Thoracic aorta (tissue), 2 donors: Measurements from ENCODE around the gene NCF4. TPM values are rescaled to one million over a fixed set of nuclear protein-coding genes. Genes with fewer than 3 reads are reported as not detected.

ENCODE experiments used
- ATAC-seq: fragments of 150-250 bp; one replicate; pipeline ENCODE4 v1.8.0; 2017; ENCODE audit warnings: low read depth; ENCODE audit not compliant: insufficient number of reproducible peaks, low FRiP score
- DNase-seq: peaks from one replicate; pipeline ENCODE4 v3.0.0-alpha.2; 2020; ENCODE audit warnings: low spot score
- H3K27ac ChIP-seq, 2 donors: fragments of 200-600 bp; sonication (generic); 1 replicate in 1 of 2; 2 replicates in 1 of 2; pipeline ENCODE4 v1.5.1; 2016; ENCODE audit warnings: mild to moderate bottlenecking in 2 of 2, moderate library complexity in 2 of 2
- H3K27me3 ChIP-seq: fragments of 200-600 bp; sonication (generic); replicated peaks from 2 replicates; pipeline ENCODE4 v1.6.0; 2016; ENCODE audit warnings: mild to moderate bottlenecking; ENCODE audit not compliant: insufficient read depth
- H3K36me3 ChIP-seq: fragments of 200-600 bp; sonication (generic); one replicate; pipeline ENCODE4 v1.5.1; 2016
- H3K4me1 ChIP-seq, 2 donors: fragments of 200-600 bp; sonication (generic); 1 replicate in 1 of 2; 2 replicates in 1 of 2; pipeline versions ENCODE4 v1.5.1 to v1.6.0; 2016; ENCODE audit warnings: low read depth in 2 of 2, mild to moderate bottlenecking in 1 of 2; ENCODE audit not compliant: control insufficient read depth in 1 of 2
- H3K4me3 ChIP-seq: fragments of 200-600 bp; sonication (generic); 2 replicates; pipeline ENCODE4 v1.5.1; 2016; ENCODE audit warnings: mild to moderate bottlenecking
- H3K9me3 ChIP-seq: fragments of 200-600 bp; sonication (generic); 2 replicates; pipeline ENCODE4 v1.5.1; 2016
- total RNA-seq, 2 donors: library from RNA; depleted of rRNA; stranded (reverse); fragments of >200 nt; gene quantifications; one replicate each; pipeline versions ENCODE4 v1.1.0 to v1.2.3, GENCODE V29; 2016
- TF ChIP-seq, protein P1 (sequence below): fragments of 200-600 bp; sonication (generic); IDR thresholded peaks from one replicate; pipeline ENCODE4 v1.5.1; 2019; ENCODE audit warnings: antibody characterized with exemption

The NCF4 gene
- total RNA-seq, 2 donors from 2014 or later = 38.1 to 68.8 TPM

DNA sequence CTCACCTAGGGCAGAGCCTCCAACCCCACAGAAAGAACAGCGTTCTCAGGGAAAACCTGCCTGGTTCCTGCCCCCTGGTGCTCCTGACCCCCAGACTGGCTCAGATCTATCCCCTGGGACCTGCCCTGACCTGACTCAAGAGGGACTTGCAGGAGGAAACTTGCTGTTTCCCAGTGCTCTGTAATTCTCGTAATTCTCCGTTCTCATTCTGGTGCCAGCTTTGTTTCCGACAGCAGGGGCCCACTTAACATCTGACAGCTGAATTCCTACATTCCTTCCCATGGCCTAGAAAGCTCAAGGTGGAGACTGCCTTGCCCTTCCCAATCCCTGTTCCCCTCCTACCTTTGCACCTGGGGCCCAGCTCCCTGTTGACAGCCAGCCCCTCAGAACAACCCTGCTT, 40.1 kb downstream of the NCF4 start:
- TF ChIP-seq, protein P1, sequence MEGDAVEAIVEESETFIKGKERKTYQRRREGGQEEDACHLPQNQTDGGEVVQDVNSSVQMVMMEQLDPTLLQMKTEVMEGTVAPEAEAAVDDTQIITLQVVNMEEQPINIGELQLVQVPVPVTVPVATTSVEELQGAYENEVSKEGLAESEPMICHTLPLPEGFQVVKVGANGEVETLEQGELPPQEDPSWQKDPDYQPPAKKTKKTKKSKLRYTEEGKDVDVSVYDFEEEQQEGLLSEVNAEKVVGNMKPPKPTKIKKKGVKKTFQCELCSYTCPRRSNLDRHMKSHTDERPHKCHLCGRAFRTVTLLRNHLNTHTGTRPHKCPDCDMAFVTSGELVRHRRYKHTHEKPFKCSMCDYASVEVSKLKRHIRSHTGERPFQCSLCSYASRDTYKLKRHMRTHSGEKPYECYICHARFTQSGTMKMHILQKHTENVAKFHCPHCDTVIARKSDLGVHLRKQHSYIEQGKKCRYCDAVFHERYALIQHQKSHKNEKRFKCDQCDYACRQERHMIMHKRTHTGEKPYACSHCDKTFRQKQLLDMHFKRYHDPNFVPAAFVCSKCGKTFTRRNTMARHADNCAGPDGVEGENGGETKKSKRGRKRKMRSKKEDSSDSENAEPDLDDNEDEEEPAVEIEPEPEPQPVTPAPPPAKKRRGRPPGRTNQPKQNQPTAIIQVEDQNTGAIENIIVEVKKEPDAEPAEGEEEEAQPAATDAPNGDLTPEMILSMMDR = no peak
- peaks cover 10% of the 10 kb centered on the region for H3K9me3 ChIP-seq
- no peak overlapping the region for H3K27ac ChIP-seq
- no peak overlapping the region for H3K4me3 ChIP-seq
- no peaks in the 10 kb centered on the region for H3K4me1 ChIP-seq
- DNase-seq (no peak), ATAC-seq (no peak)
- no peaks in the 10 kb centered on the region for H3K36me3 ChIP-seq
- no peaks in the 10 kb centered on the region for H3K27me3 ChIP-seq

DNA sequence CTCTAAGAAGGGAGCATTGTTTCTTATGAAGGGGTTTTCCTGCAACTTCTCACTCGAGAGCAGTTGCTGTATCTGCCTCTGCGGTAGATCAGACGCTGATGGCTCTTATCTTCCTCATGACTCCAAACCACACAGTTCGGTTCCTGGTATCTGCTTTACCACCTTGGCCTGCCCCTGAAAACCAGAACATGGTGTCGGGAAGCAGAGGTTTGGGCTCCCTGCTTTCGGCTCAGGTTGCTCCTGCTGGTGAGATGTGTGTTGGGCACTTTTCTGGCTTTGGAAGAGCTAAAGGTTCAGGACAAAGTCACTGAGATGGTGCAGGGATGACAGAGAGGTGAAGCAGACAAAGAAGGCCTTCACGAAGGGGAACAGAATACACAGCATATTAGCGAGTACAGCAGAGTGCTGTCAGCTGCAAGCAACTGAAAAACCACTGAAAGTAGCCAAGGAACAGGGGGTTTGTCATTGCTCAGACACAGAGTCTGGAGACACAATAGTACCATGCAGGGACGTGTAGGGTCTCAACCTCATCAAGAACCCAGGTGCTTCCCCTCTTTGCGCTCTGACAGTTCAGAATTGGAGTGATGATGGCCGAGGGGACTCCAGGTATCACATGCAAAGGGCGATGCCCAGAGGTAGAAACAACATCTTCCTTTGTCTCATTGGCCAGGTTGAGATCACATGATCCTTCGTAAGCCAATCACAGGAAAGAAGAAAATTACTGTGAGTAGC, 40.8 kb downstream of the NCF4 start:
- Histone ChIP-seq H3K27ac (no peak overlapping the region), H3K36me3 (no peaks in the 10 kb centered on the region), H3K4me1 (no peaks in the 10 kb centered on the region), H3K27me3 (no peaks in the 10 kb centered on the region), H3K4me3 (no peak overlapping the region), H3K9me3 (peaks cover 7% of the 10 kb centered on the region)
- ATAC-seq (no peak), DNase-seq (no peak)
- TF ChIP-seq, protein P1 = no peak

DNA sequence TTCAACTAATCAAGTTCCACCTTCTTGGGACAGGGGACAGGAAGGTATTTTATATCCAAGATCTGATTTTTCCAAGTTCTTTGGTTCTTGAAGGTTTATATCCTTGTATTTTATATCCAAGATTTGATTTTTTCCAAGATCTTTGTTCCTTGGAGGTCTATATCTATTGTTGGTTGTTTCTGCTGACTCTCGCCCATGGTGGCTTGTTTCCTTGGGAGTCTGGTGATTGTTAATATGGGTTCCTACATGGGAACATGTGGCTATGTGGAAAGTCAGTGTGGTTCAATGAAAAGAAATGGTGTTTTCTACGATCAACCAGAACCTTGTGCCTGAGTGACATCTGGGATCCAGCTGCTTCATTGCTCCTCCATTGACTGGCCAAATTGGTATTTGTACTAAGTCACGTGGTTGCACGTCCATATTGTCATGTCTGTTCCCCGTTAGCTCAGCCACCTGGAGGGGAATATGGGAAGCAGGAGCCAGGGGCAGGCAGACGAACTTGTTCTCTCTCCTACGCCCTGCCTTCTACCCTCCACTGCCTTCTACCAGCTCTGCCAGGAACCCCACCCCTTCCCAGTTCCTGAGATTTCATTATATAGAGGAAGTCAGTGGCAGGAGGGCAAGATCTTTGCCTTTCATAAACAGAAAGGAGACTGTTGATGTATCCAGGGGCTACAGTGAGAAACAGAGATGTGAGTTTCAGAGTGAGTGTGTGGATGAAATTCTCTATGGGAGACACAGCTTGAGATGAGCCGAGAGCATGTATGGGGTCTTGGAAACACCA, 41.5 kb downstream of the NCF4 start:
- H3K9me3 ChIP-seq = peaks cover 7% of the 10 kb centered on the region
- ATAC-seq (no peak), DNase-seq (no peak)
- TF ChIP-seq, protein P1 = no peak
- no peak overlapping the region for H3K4me3 ChIP-seq
- no peaks in the 10 kb centered on the region for H3K4me1 ChIP-seq
- H3K27me3 ChIP-seq = no peaks in the 10 kb centered on the region
- no peaks in the 10 kb centered on the region for H3K36me3 ChIP-seq
- H3K27ac ChIP-seq = no peak overlapping the region

DNA sequence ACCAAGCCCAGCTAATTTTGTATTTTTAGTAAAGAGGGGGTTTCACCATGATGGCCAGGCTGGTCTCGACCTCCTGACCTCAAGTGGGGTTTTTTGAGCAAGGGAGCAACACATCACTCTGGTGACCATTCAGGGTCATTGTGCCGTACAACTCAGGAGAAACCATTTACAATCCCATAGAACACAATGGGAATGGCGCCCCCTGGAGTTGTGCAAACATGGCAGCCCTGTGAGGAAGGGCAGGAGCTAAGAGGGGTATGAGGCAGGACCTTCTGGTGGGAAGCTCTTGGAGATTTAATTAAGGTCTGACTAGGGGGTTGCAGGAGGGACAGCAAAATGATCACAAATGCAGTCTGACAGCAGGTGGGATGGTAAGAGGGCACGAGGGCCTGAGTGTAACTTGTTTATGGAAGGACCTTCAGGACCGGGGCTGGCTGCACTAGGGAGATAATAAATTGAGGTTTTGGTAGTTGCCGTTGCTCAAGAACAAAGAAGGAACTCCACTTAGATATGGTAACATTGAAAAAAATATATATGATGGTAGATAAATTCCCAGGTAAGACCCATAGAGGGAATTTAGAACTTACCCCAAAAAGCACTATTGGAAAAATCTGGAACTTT, 43.6 kb downstream of the NCF4 start:
- ATAC-seq (no peak), DNase-seq (no peak)
- no peaks in the 10 kb centered on the region for H3K36me3 ChIP-seq
- TF ChIP-seq, protein P1 = no peak
- peaks cover 7% of the 10 kb centered on the region for H3K9me3 ChIP-seq
- no peak overlapping the region for H3K27ac ChIP-seq
- no peak overlapping the region for H3K4me3 ChIP-seq
- no peaks in the 10 kb centered on the region for H3K27me3 ChIP-seq
- no peaks in the 10 kb centered on the region for H3K4me1 ChIP-seq
